Esophagus squamous epithelium (tissue), 5 donors: ENCODE results near the gene MEA1. TPM values are rescaled to one million over a fixed set of nuclear protein-coding genes. Genes with fewer than 3 reads are reported as not detected.

ENCODE experiments used
- DNase-seq: peaks from one replicate; lab custom pipeline; 2025; lab: John Stamatoyannopoulos, UW
- H3K27ac ChIP-seq, 4 donors: fragments of 200-600 bp; sonication (generic); one replicate each; pipeline ENCODE4 v1.5.1; 2016 to 2019; ENCODE audit warnings: mild to moderate bottlenecking in 1 of 4
- H3K27me3 ChIP-seq, 4 donors: fragments of 200-600 bp; sonication (generic); 1 replicate in 3 of 4; 2 replicates in 1 of 4; pipeline versions ENCODE4 v1.5.1 to v1.6.0; 2017 to 2021; ENCODE audit warnings: antibody characterized with exemption in 1 of 4
- H3K36me3 ChIP-seq, 3 donors: fragments of 200-600 bp; sonication (generic); one replicate each; pipeline ENCODE4 v1.5.1; 2016 to 2019
- H3K4me1 ChIP-seq, 3 donors: fragments of 200-600 bp; sonication (generic); one replicate each; pipeline ENCODE4 v1.5.1; 2017 to 2019
- H3K4me3 ChIP-seq, 4 donors: fragments of 200-600 bp; sonication (generic); 1 replicate in 3 of 4; 2 replicates in 1 of 4; pipeline ENCODE4 v1.5.1; 2016 to 2019; ENCODE audit warnings: mild to moderate bottlenecking in 2 of 4, moderate library complexity in 1 of 4
- H3K9me3 ChIP-seq, 3 donors: fragments of 200-600 bp; sonication (generic); one replicate each; pipeline ENCODE4 v1.5.1; 2016 to 2019
- CTCF ChIP-seq, 6 experiments: fragments of 450-650 bp in 4 of 6; fragments of 200-600 bp in 2 of 6; sonication (generic) in 2 of 6; IDR thresholded peaks; one replicate each; pipeline ENCODE4 v1.5.1; 2016 to 2019; ENCODE audit warnings: antibody characterized with exemption in 6 of 6, mild to moderate bottlenecking in 4 of 6, moderate library complexity in 4 of 6
- POLR2A ChIP-seq, 4 donors: fragments of 450-650 bp; IDR thresholded peaks; one replicate each; pipeline ENCODE4 v1.6.1; 2017; ENCODE audit warnings: antibody characterized with exemption in 4 of 4, mild to moderate bottlenecking in 4 of 4, moderate library complexity in 3 of 4
- WGBS, 2 donors: methylation state at CpG; one replicate each; pipeline ENCODE4 v1.1.5; 2018; 5-methylcytosine and 5-hydroxymethylcytosine counted together
- intact Hi-C: fragments of 100-400 bp; cut with DNase I; formaldehyde crosslinking; loops from one replicate; pipeline ENCODE4 v1.15.0; 2022
- total RNA-seq, 4 donors: library from RNA; depleted of rRNA; stranded (reverse); fragments of >200 nt; gene quantifications; one replicate each; pipeline ENCODE4 v1.1.0, GENCODE V29; 2016
- donor health status: DM: yes; HTN: yes; CAD: no.

Gene MEA1
- total RNA-seq, 4 donors from 2014 or later = 28.9 to 56.6 (median 49.1) TPM

DNA sequence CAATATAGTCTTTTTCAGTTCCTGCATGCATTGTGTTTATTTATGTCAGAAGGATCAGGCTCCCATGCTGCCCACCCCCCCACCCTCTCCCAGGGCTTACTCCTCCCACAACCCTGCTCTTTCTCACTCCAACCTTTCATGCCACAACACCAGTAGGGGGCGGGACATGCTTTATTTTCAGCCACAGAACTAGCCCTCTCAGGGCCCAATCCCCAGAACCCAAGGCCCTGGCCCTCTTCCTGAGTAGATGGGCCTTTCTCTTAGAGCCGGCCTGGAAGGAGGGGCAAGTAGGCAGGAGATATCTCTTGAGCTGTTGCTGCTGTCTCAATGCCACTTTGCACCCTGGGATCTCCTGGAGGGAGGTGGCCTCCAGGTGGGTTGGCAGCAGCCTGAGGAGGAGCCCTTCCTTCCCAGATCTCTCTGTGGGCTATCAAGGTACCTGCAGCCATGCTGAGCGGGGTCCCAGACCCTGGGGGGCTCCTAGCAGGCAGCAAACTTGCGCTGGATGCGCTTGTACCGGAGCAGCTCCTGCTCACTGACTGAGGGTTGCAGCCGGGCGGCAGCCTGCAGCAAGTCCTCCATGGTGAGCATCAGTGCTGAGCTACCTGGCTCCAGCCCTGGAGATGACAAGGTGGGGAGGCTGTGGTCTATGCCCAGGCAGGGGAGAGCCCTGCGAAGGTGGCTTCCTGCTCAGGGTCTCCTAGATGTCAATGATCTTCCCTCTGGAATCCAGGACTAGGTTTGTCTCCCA lies 49.7 kb downstream of the MEA1 start:
- intact Hi-C loops = loop anchor here (10.0 kb wide), 1 partner anchor 101 kb away; no protein-coding TSS in a partner anchor
- H3K4me1 ChIP-seq = peaks cover 14 to 20% (median 17%) of the 10 kb centered on the region in 3 donors
- peaks cover 0 to 68% (median 13%) of the 10 kb centered on the region in 3 donors for H3K36me3 ChIP-seq
- H3K27ac ChIP-seq = no peak overlapping the region
- H3K4me3 ChIP-seq = no peak overlapping the region
- WGBS, 2 donors = 68 to 85% methylated on average over 4 to 5 of the region's 9 CpGs
- no peak for TF ChIP-seq POLR2A (IDR thresholded peaks at IDR 0.05)
- TF ChIP-seq CTCF (IDR thresholded peaks at IDR 0.05) = no peak
- no peaks in the 10 kb centered on the region for H3K27me3 ChIP-seq
- no peak for DNase-seq
- H3K9me3 ChIP-seq = no peaks in the 10 kb centered on the region

DNA sequence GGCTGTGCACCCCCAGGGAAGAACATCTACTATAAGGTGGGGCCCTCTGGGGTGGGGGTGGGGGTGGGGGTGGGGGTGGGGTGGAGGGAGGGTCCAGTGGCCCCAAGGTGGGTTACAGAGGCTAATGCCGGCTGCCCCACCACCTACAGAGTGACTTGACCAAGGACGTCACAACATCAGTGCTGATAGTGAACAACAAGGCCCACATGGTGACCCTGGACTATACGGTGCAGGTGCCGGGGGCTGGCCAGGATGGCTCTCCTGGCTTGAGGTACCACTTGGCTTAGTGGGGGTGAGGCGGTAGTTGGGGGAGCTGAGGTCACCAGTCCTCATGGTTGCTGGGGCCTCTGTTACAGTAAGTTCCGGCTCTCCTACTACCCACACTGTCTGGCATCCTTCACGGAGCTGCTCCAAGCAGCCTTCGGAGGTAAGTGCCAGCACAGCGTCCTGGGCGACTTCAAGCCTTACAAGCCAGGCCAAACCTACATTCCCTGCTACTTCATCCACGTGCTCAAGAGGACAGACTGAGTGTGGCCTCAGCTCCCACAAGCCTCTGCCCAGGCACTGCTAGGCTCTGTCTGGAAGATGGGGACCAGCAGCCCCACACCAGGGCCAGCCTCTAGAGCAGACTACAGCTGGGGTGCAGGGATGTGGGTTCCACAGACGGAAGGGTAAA lies 50.4 kb downstream of the MEA1 start:
- WGBS, 2 donors = 83 to 100% methylated on average over 3 to 12 of the region's 12 CpGs
- H3K9me3 ChIP-seq = no peaks in the 10 kb centered on the region
- H3K4me3 ChIP-seq = no peak overlapping the region
- H3K27ac ChIP-seq = no peak overlapping the region
- TF ChIP-seq POLR2A (IDR thresholded peaks at IDR 0.05) (no peak), CTCF (IDR thresholded peaks at IDR 0.05) (no peak)
- no peak for DNase-seq
- no peaks in the 10 kb centered on the region for H3K27me3 ChIP-seq
- H3K4me1 ChIP-seq = peaks cover 14 to 20% (median 17%) of the 10 kb centered on the region in 3 donors
- intact Hi-C loops = loop anchor here (10.0 kb wide), 1 partner anchor 101 kb away; no protein-coding TSS in a partner anchor
- H3K36me3 ChIP-seq = peaks cover 0 to 61% (median 11%) of the 10 kb centered on the region in 3 donors

GRCh38 chr6:42962502-42963178 lies 51.1 kb downstream of the MEA1 start:
- DNase-seq = no peak
- Histone ChIP-seq H3K4me1 (peaks cover 14 to 20% (median 17%) of the 10 kb centered on the region in 3 donors), H3K27me3 (no peaks in the 10 kb centered on the region), H3K9me3 (no peaks in the 10 kb centered on the region), H3K27ac (no peak overlapping the region), H3K36me3 (peaks cover 0 to 54% (median 9%) of the 10 kb centered on the region in 3 donors), H3K4me3 (no peak overlapping the region)
- TF ChIP-seq POLR2A (IDR thresholded peaks at IDR 0.05) = no peak
- TF ChIP-seq CTCF (IDR thresholded peaks at IDR 0.05) = no peak
- WGBS, 2 donors = 73 to 74% methylated on average over 4 to 6 of the region's 13 CpGs
- intact Hi-C loops = loop anchor here (10.0 kb wide), 1 partner anchor 102 kb away; no protein-coding TSS in a partner anchor

- intact Hi-C loops = loop anchor here (10.0 kb wide), 1 partner anchor 103 kb away; no protein-coding TSS in a partner anchor
- no peak for DNase-seq
- Histone ChIP-seq H3K4me3 (no peak overlapping the region), H3K27ac (no peak overlapping the region), H3K4me1 (peaks cover 14 to 20% (median 17%) of the 10 kb centered on the region in 3 donors), H3K27me3 (no peaks in the 10 kb centered on the region), H3K9me3 (no peaks in the 10 kb centered on the region), H3K36me3 (peaks cover 0 to 49% (median 5%) of the 10 kb centered on the region in 3 donors)
- WGBS, 2 donors = 84 to 89% methylated on average over 12 of the region's 12 CpGs
- TF ChIP-seq POLR2A (IDR thresholded peaks at IDR 0.05) (no peak), CTCF (IDR thresholded peaks at IDR 0.05) (no peak)
These were observed 51.6 kb downstream of the MEA1 start for GRCh38 chr6:42962096-42962495.

Other genes starting within 250 kb of the MEA1 start
- gene BICRAL, start 231.9 kb downstream of the MEA1 start, total RNA-seq = 10 to 100 TPM in 2 of 4 donors, 1 to 10 TPM in 2; 5.8 to 13.9 (median 8.9) TPM
- 100 to 1,000 TPM in 1 of 4 donors, 10 to 100 TPM in 3; 67.4 to 122 (median 92.2) TPM for gene RPL7L1, start 134.3 kb downstream of the MEA1 start, total RNA-seq
- not detected for gene PTCRA, start 97.9 kb downstream of the MEA1 start, total RNA-seq
- 10 to 100 TPM; 10.3 to 24.6 (median 17.7) TPM for gene CNPY3, start 84.5 kb downstream of the MEA1 start, total RNA-seq
- under 1 TPM in 1 of 4 donors, not detected in 3; 0.76 TPM for gene GNMT, start 53.2 kb downstream of the MEA1 start, total RNA-seq
- gene PEX6, start 34.8 kb downstream of the MEA1 start, total RNA-seq = 10 to 100 TPM; 11.3 to 21.2 (median 17.1) TPM
- 10 to 100 TPM; 15.6 to 35.9 (median 27.4) TPM for gene PPP2R5D, start 29.4 kb downstream of the MEA1 start, total RNA-seq
- gene KLHDC3, start 303 bp upstream of the MEA1 start, total RNA-seq = 10 to 100 TPM; 35.7 to 62.9 (median 48.5) TPM
- 10 to 100 TPM; 52.5 to 66.4 (median 65.4) TPM for gene RRP36, start 7.7 kb upstream of the MEA1 start, total RNA-seq
- gene CUL7, start 39.9 kb upstream of the MEA1 start, total RNA-seq = 10 to 100 TPM in 1 of 4 donors, 1 to 10 TPM in 3; 6.5 to 10.8 (median 8.0) TPM
- gene MRPL2, start 45.5 kb upstream of the MEA1 start, total RNA-seq = 10 to 100 TPM; 23.3 to 29.1 (median 24.5) TPM
- gene KLC4, start 45.7 kb upstream of the MEA1 start, total RNA-seq = 10 to 100 TPM in 2 of 4 donors, 1 to 10 TPM in 2; 4.5 to 15.8 (median 9.4) TPM
- gene PTK7, start 62.4 kb upstream of the MEA1 start, total RNA-seq = 10 to 100 TPM; 30.6 to 44.1 (median 36.7) TPM
- 10 to 100 TPM; 22.0 to 38.9 (median 35.3) TPM for gene SRF, start 157.3 kb upstream of the MEA1 start, total RNA-seq
- 10 to 100 TPM; 26.2 to 50.9 (median 32.5) TPM for gene CUL9, start 168.2 kb upstream of the MEA1 start, total RNA-seq
- 100 to 1,000 TPM in 1 of 4 donors, 10 to 100 TPM in 3; 57.7 to 101 (median 81.5) TPM for gene DNPH1, start 215.5 kb upstream of the MEA1 start, total RNA-seq
- under 1 TPM in 1 of 4 donors, not detected in 3; 0.13 TPM for gene TTBK1, start 229.5 kb upstream of the MEA1 start, total RNA-seq